Measurements from ENCODE around the gene RBMS3.

GRCh38 chr3:29436612-29437323 is 155.9 kb downstream of the RBMS3 start:
- TF ChIP-seq CTCF (IDR thresholded peaks at IDR 0.05) (no peak), POLR2A (IDR thresholded peaks at IDR 0.05) (no peak)
